ENCODE data around the gene SHISA5. TPM values are rescaled to one million over a fixed set of nuclear protein-coding genes. Genes with fewer than 3 reads are reported as not detected.
A peak's percentile ranks its signal among the peaks of the same experiment; 100 is the strongest.
"Not testable (repeated sequence)": the region's sequence is repeated elsewhere in the genome, so short reads cannot be mapped to it uniquely, and the experiment has no call there.

Gene SHISA5, protein sequence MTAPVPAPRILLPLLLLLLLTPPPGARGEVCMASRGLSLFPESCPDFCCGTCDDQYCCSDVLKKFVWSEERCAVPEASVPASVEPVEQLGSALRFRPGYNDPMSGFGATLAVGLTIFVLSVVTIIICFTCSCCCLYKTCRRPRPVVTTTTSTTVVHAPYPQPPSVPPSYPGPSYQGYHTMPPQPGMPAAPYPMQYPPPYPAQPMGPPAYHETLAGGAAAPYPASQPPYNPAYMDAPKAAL
- total RNA-seq = 10 to 100 TPM; 60.1 to 98.0 (median 87.3) TPM

DNA sequence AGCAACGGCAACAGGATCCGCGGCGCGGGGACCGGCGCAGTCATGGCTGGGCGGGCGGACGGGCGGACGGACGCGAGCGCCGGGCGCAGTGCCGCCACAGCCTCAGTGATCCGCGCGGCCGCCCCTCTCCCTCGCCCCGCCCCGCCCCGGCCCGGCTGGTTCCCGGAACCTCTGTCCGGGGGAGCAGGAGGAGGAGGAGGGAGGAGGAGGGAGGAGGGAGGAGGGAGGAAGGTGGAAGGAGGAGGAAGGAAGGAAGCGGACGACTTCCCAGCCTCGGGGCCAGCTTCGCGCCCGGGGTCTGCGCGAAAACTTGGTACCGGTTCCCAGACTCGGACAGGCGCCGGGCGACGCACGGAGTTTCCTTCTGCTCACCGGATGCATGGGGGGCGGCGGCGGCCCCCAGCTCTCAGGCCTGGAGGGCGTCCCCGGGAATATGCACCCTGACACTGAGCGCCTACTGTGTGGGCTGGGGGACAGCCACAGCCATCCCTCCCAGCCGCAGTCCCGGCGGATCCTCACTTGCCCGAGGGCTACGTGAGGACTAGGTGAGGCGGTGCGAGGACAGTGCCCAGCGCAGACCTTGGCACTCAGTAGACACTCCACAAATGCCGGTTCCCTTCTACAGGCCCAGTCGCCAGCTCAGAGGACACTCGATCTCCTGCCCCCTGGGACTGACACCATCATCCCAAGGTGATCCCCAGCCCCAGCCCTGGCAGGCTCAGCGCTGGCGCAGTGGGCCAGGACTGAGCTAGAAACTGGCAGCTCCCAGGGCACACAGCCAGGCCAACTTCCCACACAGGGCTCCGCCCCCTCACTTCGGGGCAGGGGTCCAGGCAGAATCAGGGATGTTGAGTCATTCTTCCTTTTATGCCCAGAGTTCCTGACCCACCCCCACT is at the start of gene SHISA5:
Gene SHISA5 (minus strand): TSS at position 124 of the 896 bp plus-strand sequence. CDS start 80 bp downstream, at position 44.
- H3K36me3 ChIP-seq = peaks cover 4% of the 10 kb centered on the region
- H3K4me1 ChIP-seq = peaks cover 54% of the 10 kb centered on the region
- H3K4me3 ChIP-seq = peak within 1 kb of the TSS; percentile 82
- peak; percentile 83 to 92 for DNase-seq (ENCODE audit: low spot score in 2 of 2)
- WGBS = 0% methylated on average over 23 of the region's 66 CpGs
- no peak for TF ChIP-seq EP300 (IDR thresholded peaks at IDR 0.05)
- no peak for TF ChIP-seq CTCF (IDR thresholded peaks at IDR 0.05)
- TF ChIP-seq POLR2A (IDR thresholded peaks at IDR 0.05) = no peak
- no peak for TF ChIP-seq POLR2AphosphoS5 (IDR thresholded peaks at IDR 0.05)
- no peaks in the 10 kb centered on the region for H3K27me3 ChIP-seq
- H3K9me3 ChIP-seq = no peaks in the 10 kb centered on the region
- H3K27ac ChIP-seq = peak within 1 kb of the TSS; percentile 90

DNA sequence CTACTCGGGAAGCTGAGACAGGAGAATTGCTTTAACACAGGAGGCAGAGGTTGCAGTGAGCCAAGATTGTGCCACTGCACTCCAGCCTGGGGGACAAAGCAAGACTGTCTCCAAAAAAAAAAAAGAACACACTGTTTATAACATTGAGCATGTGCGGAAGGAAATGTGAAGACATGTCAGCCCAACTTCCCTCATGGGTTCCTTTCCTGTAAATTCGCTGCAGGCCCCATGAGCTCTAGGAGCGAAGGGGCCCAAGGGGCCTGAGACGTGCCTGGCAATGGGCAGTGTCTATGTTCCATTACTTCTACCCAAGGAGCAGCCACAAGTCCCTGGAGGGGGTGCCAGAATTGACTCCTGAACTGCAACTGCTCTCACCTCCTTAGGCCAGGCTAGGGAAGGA is 49.4 kb upstream of the SHISA5 start:
- no peaks in the 10 kb centered on the region for H3K27me3 ChIP-seq
- no peak overlapping the region for H3K27ac ChIP-seq
- H3K9me3 ChIP-seq = no peaks in the 10 kb centered on the region
- H3K36me3 ChIP-seq = no peaks in the 10 kb centered on the region
- no peak for TF ChIP-seq POLR2AphosphoS5 (IDR thresholded peaks at IDR 0.05)
- no peak for TF ChIP-seq CTCF (IDR thresholded peaks at IDR 0.05)
- TF ChIP-seq EP300 (IDR thresholded peaks at IDR 0.05) = no peak
- no peak for TF ChIP-seq POLR2A (IDR thresholded peaks at IDR 0.05)
- no peak overlapping the region for H3K4me3 ChIP-seq
- H3K4me1 ChIP-seq = peaks cover 31% of the 10 kb centered on the region
- no peak for DNase-seq (ENCODE audit: low spot score in 2 of 2)
- WGBS = 87% methylated on average over 5 of the region's 5 CpGs

- no peaks in the 10 kb centered on the region for H3K9me3 ChIP-seq
- DNase-seq (ENCODE audit: low spot score in 2 of 2) = peak in 1 of 2 donors; percentile 54
- H3K27me3 ChIP-seq = no peaks in the 10 kb centered on the region
- H3K36me3 ChIP-seq = peaks cover 2% of the 10 kb centered on the region
- peaks cover 20% of the 10 kb centered on the region for H3K4me1 ChIP-seq
- no peak overlapping the region for H3K4me3 ChIP-seq
- TF ChIP-seq POLR2A (IDR thresholded peaks at IDR 0.05) (no peak), POLR2AphosphoS5 (IDR thresholded peaks at IDR 0.05) (no peak), CTCF (IDR thresholded peaks at IDR 0.05) (no peak), EP300 (IDR thresholded peaks at IDR 0.05) (no peak)
- no peak overlapping the region for H3K27ac ChIP-seq
- WGBS = 86% methylated on average over 11 of the region's 14 CpGs
Observed at GRCh38 chr3:48552111-48552951, 48.4 kb upstream of the SHISA5 start.

DNA sequence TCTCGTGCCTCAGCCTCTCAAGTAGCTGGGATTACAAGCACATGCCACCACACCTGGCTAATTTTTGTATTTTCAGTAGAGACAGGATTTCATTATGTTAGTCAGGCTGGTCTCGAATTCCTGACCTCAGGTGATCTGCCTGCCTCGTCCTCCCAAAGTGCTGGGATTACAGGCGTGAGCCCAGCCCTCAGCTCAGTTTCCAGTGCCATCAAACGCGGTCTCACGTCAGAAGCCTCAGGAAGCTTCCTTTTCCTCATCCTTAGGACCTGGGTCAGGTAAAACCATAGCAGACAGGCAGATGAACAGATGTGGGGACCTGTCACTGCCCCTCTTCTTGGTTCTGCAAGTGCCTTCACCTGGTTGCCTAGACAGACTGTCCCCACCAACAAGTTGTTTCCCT is 47.7 kb upstream of the SHISA5 start:
- not testable (repeated sequence) for H3K9me3 ChIP-seq; H3K27me3 ChIP-seq; H3K4me3 ChIP-seq; H3K36me3 ChIP-seq; H3K27ac ChIP-seq; DNase-seq (ENCODE audit: low spot score in 2 of 2)
- WGBS = 87% methylated on average over 7 of the region's 7 CpGs
- peaks cover 17% of the 10 kb centered on the region for H3K4me1 ChIP-seq

- H3K36me3 ChIP-seq = peaks cover 6% of the 10 kb centered on the region
- H3K27me3 ChIP-seq = no peaks in the 10 kb centered on the region
- 56% methylated on average over 8 of the region's 10 CpGs for WGBS
- TF ChIP-seq CTCF (IDR thresholded peaks at IDR 0.05) = peak; percentile 93
- TF ChIP-seq POLR2A (IDR thresholded peaks at IDR 0.05) = no peak
- no peak overlapping the region for H3K4me3 ChIP-seq
- no peaks in the 10 kb centered on the region for H3K9me3 ChIP-seq
- no peak overlapping the region for H3K27ac ChIP-seq
- peak; percentile 91 to 93 for DNase-seq (ENCODE audit: low spot score in 2 of 2)
- peaks cover 7% of the 10 kb centered on the region for H3K4me1 ChIP-seq
Observed at GRCh38 chr3:48548729-48549705, 45.0 kb upstream of the SHISA5 start.
